WERI-Rb-1 (cell line): ENCODE measurements around the gene ZHX3.

ENCODE experiments used
- DNase-seq: peaks from one replicate; pipeline ENCODE4 v3.0.0-alpha.2; 2020
- H3K27ac ChIP-seq: fragments of 250-450 bp; sonication (Bioruptor Pico); 2 replicates; pipeline ENCODE4 v1.5.1; 2020; ENCODE audit warnings: mild to moderate bottlenecking, moderate library complexity
- H3K27me3 ChIP-seq: fragments of 250-450 bp; sonication (Bioruptor Pico); 2 replicates; pipeline ENCODE4 v1.5.1; 2021; ENCODE audit warnings: mild to moderate bottlenecking, low read depth, moderate library complexity; ENCODE audit not compliant: insufficient read depth, severe bottlenecking
- H3K36me3 ChIP-seq: fragments of 250-450 bp; sonication (Bioruptor Pico); 2 replicates; pipeline ENCODE4 v1.5.1; 2020; ENCODE audit warnings: mild to moderate bottlenecking, moderate library complexity
- H3K4me3 ChIP-seq: 2 replicates; pipeline ENCODE4 v1.5.1; 2011; ENCODE audit warnings: low read depth, mild to moderate bottlenecking, control low read depth, low read length
- H3K9me3 ChIP-seq: fragments of 250-450 bp; sonication (Bioruptor Pico); 2 replicates; pipeline ENCODE4 v1.5.1; 2021; ENCODE audit warnings: mild to moderate bottlenecking, moderate library complexity; ENCODE audit not compliant: severe bottlenecking
- CTCF ChIP-seq: IDR thresholded peaks from 2 replicates; pipeline ENCODE4 v1.5.1; 2011; ENCODE audit warnings: low read depth, mild to moderate bottlenecking, control low read depth, inconsistent platforms, low read length

Gene ZHX3

GRCh38 chr20:41317546-41318270 is at the start of gene ZHX3:
ZHX3 (minus strand) TSS chr20:41317731; CDS start chr20:41204916, 112,815 bp downstream.
- TF ChIP-seq CTCF = no peak
- Histone ChIP-seq H3K9me3 (no peaks in the 10 kb centered on the region), H3K36me3 (no peaks in the 10 kb centered on the region), H3K27me3 (no peaks in the 10 kb centered on the region), H3K27ac (peak within 1 kb of the TSS; percentile 90), H3K4me3 (peak within 1 kb of the TSS; percentile 68)
- peak; percentile 97 for DNase-seq

DNA sequence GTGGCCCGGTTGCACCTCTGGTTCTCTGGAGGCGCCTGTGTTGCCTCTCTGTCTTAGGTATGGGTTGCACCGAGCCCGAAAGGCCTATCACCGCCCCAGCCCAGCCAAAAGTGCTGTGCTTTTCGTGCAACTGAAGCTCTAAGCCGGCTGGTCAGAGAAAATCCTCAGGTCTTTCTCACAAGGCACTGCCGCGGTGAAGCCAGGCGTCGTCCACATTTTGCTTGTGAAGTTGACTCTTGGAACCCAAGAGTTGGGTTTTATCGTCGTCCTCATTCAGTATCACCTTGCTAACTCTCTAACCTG is 49.8 kb upstream of the ZHX3 start:
- Histone ChIP-seq H3K27me3 (no peaks in the 10 kb centered on the region), H3K4me3 (no peak overlapping the region), H3K36me3 (peaks cover 19% of the 10 kb centered on the region), H3K9me3 (no peaks in the 10 kb centered on the region), H3K27ac (no peak overlapping the region; the same call in 1 of the 2 replicates)
- no peak for DNase-seq
- TF ChIP-seq CTCF = no peak

DNA sequence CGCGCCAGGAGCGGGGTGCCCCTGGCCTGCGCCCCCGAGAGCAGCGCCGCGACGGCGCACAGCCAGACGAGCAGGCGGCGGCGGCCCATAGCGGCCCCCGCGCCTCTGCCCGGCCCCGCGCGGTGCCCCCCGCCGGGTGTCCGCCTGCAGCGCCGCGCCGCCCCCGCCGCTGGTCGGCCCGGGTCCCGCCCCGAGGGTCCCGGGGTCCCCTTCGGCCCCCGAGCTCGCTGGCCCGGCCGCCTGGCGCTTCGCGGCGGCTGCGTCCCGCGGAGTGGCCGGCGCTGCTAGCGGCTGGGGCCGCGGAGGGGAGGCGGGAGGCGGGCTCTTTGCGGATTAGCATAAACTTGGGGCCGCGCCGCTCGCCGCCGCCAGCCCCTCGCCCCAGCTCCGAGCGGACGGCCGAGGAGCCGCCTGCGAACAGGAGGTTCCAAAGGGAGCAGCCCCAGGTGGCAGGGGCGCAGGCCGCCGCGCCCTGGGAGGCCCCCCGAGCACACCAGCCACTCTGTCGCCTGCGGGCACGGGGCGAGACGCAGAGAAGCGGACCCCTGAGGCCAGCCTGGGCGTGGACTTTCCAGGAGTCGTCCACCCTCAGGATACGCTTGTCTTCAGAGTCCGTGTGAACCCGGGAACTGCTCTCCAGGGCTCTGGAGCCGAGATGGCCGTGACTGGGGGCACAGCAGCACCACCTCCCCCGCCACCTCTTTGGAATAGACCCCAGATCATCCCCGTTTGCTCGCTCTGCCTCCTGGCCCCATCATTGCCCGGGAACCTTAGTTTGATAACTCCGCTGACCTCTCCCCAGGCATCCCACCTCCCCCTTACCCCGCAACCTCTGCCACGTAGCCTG is 49.2 kb upstream of the ZHX3 start, which contains the start of gene EMILIN3:
Gene EMILIN3 (minus strand): TSS at position 273 of the 847 bp plus-strand sequence. CDS start 184 bp downstream, at position 89.
- peak; percentile 66 for DNase-seq
- no peaks in the 10 kb centered on the region for H3K9me3 ChIP-seq
- H3K27me3 ChIP-seq = no peaks in the 10 kb centered on the region
- TF ChIP-seq CTCF = no peak
- peak within 1 kb of the TSS; percentile 57 for H3K4me3 ChIP-seq
- H3K36me3 ChIP-seq = peaks cover 22% of the 10 kb centered on the region
- H3K27ac ChIP-seq = peak within 1 kb of the TSS; percentile 66

GRCh38 chr20:41365777-41366545 is 48.4 kb upstream of the ZHX3 start:
- no peak overlapping the region for H3K27ac ChIP-seq
- DNase-seq = no peak
- TF ChIP-seq CTCF = no peak
- no peaks in the 10 kb centered on the region for H3K9me3 ChIP-seq
- peaks cover 30% of the 10 kb centered on the region for H3K36me3 ChIP-seq
- H3K27me3 ChIP-seq = no peaks in the 10 kb centered on the region
- peak overlapping the region; percentile 57 for H3K4me3 ChIP-seq

GRCh38 chr20:41364967-41365765 is 47.6 kb upstream of the ZHX3 start:
- no peaks in the 10 kb centered on the region for H3K9me3 ChIP-seq
- no peak overlapping the region for H3K27ac ChIP-seq
- no peaks in the 10 kb centered on the region for H3K27me3 ChIP-seq
- H3K36me3 ChIP-seq = peaks cover 35% of the 10 kb centered on the region
- no peak for TF ChIP-seq CTCF
- peak overlapping the region; percentile 57 for H3K4me3 ChIP-seq
- DNase-seq = no peak
